Keratinocyte (primary cell): Measurements from ENCODE around the gene KCNQ4. TPM values are rescaled to one million over a fixed set of nuclear protein-coding genes. Genes with fewer than 3 reads are reported as not detected.
A peak's percentile ranks its signal among the peaks of the same experiment; 100 is the strongest.

Experiments used
- DNase-seq: peaks from one replicate; pipeline ENCODE4 v3.0.0-alpha.2; 2011; ENCODE audit warnings: low read depth, missing footprints, low spot score
- FAIRE-seq: peaks from 2 replicates; lab custom pipeline; 2011; peaks lifted over from hg19 to GRCh38; lab: Jason Lieb, UNC
- H2AFZ ChIP-seq: 2 replicates; pipeline ENCODE4 v1.6.0; 2012; ENCODE audit warnings: low read length, control low read depth, inconsistent platforms; ENCODE audit not compliant: control insufficient read depth
- H3K27ac ChIP-seq: 2 replicates; pipeline ENCODE4 v1.5.1; 2011; ENCODE audit warnings: low read length; ENCODE audit not compliant: control insufficient read depth, insufficient read depth
- H3K27me3 ChIP-seq: 3 replicates; pipeline ENCODE4 v1.6.0; 2011; ENCODE audit warnings: low read length; ENCODE audit not compliant: control insufficient read depth, insufficient read depth; ENCODE audit errors: extremely low read depth
- H3K36me3 ChIP-seq, 2 experiments: 2 replicates in 1 of 2; 3 replicates in 1 of 2; pipeline ENCODE4 v1.5.1; 2011; ENCODE audit warnings: low read length in 2 of 2, mild to moderate bottlenecking in 1 of 2; ENCODE audit not compliant: control insufficient read depth in 2 of 2, insufficient read depth in 2 of 2; ENCODE audit errors: extremely low read depth in 1 of 2
- H3K4me1 ChIP-seq: 3 replicates; pipeline ENCODE4 v1.5.1; 2011; ENCODE audit warnings: low read length; ENCODE audit not compliant: control insufficient read depth, insufficient read depth; ENCODE audit errors: extremely low read depth
- H3K4me2 ChIP-seq: 3 replicates; pipeline ENCODE4 v1.6.0; 2011; ENCODE audit warnings: low read depth, low read length; ENCODE audit not compliant: control insufficient read depth, insufficient read depth; ENCODE audit errors: extremely low read depth
- H3K4me3 ChIP-seq, 3 experiments: fragments of 200-600 bp in 1 of 3; sonication (generic) in 1 of 3; 2 replicates in 2 of 3; 3 replicates in 1 of 3; pipeline ENCODE4 v1.5.1; 2011 to 2016; ENCODE audit warnings: low read length in 3 of 3, mild to moderate bottlenecking in 3 of 3, control low read depth in 2 of 3, inconsistent platforms in 1 of 3, low read depth in 1 of 3, mixed read lengths in 1 of 3, mixed run types in 1 of 3, moderate library complexity in 1 of 3; ENCODE audit not compliant: control insufficient read depth in 2 of 3, insufficient read depth in 2 of 3; ENCODE audit errors: extremely low read depth in 1 of 3
- H3K79me2 ChIP-seq: 2 replicates; pipeline ENCODE4 v1.6.0; 2012; ENCODE audit warnings: low read length; ENCODE audit not compliant: control insufficient read depth, insufficient read depth
- H3K9ac ChIP-seq: 3 replicates; pipeline ENCODE4 v1.6.0; 2011; ENCODE audit warnings: low read length; ENCODE audit not compliant: control insufficient read depth, insufficient read depth; ENCODE audit errors: extremely low read depth
- H3K9me1 ChIP-seq: 3 replicates; pipeline ENCODE4 v1.6.0; 2011; ENCODE audit warnings: low read length; ENCODE audit not compliant: control insufficient read depth, insufficient read depth; ENCODE audit errors: extremely low read depth
- H3K9me3 ChIP-seq: 2 replicates; pipeline ENCODE4 v1.5.1; 2012; ENCODE audit warnings: low read depth, low read length; ENCODE audit not compliant: control insufficient read depth
- H4K20me1 ChIP-seq: 3 replicates; pipeline ENCODE4 v1.6.0; 2011; ENCODE audit warnings: low read length; ENCODE audit not compliant: control insufficient read depth, insufficient read depth; ENCODE audit errors: extremely low read depth
- EZH2 ChIP-seq: IDR thresholded peaks from one replicate; pipeline ENCODE4 v1.6.1; 2012; ENCODE audit warnings: inconsistent platforms, mild to moderate bottlenecking, low read length, moderate library complexity
- dilution Hi-C: fragments of 300-500 bp; cut with MboI; formaldehyde crosslinking; loops from one replicate; pipeline ENCODE4 v1.7.0; 2020; ENCODE audit warnings: low sequenced_read_pairs; ENCODE audit not compliant: extremely low pct_ligation_motif_present
- polyA plus RNA-seq, 5 experiments: library from polyadenylated mRNA; depleted of rRNA in 3 of 5; stranded (reverse) in 3 of 5; stranded (forward) in 1 of 5; unstranded in 1 of 5; fragments of >200 nt; gene quantifications; 1 replicate in 1 of 5; 2 replicates in 3 of 5; 3 replicates in 1 of 5; pipeline versions ENCODE4 v1.2.1 to v1.2.3, GENCODE V29; 2011 to 2012; ENCODE audit warnings: missing spikeins in 2 of 5, low read depth in 1 of 5, low replicate concordance in 1 of 5
- TF ChIP-seq, protein P1 (sequence below), 3 experiments: IDR thresholded peaks in 1 of 3; conservative IDR thresholded peaks in 1 of 3; optimal IDR thresholded peaks in 1 of 3; 2 replicates in 2 of 3; 3 replicates in 1 of 3; pipeline versions ENCODE3 to v1.5.1; 2011; ENCODE audit warnings: low read length in 3 of 3, mild to moderate bottlenecking in 3 of 3, moderate library complexity in 2 of 3, control low read depth in 1 of 3, inconsistent platforms in 1 of 3; ENCODE audit not compliant: insufficient read depth in 2 of 3; ENCODE audit errors: extremely low read depth in 1 of 3

KCNQ4 gene
- polyA plus RNA-seq, 1 donor (not counting 4 experiments of a cell fraction or from before 2014, with no cell fraction given), result not detected

- Histone ChIP-seq H2AFZ (no peak overlapping the region), H3K9me1 (no peaks in the 10 kb centered on the region), H4K20me1 (no peaks in the 10 kb centered on the region), H3K79me2 (peaks cover 8% of the 10 kb centered on the region), H3K9ac (no peak overlapping the region), H3K27me3 (no peaks in the 10 kb centered on the region), H3K4me3 (no peak overlapping the region), H3K4me2 (no peak overlapping the region), H3K27ac (no peak overlapping the region), H3K36me3 (peaks cover 12 to 22% of the 10 kb centered on the region in 2 experiments), H3K4me1 (peaks cover 4% of the 10 kb centered on the region), H3K9me3 (no peaks in the 10 kb centered on the region)
- DNase-seq (no peak), FAIRE-seq (no peak)
- dilution Hi-C loops, result no loop called here
- TF ChIP-seq EZH2, result no peak
- TF ChIP-seq, protein P1, sequence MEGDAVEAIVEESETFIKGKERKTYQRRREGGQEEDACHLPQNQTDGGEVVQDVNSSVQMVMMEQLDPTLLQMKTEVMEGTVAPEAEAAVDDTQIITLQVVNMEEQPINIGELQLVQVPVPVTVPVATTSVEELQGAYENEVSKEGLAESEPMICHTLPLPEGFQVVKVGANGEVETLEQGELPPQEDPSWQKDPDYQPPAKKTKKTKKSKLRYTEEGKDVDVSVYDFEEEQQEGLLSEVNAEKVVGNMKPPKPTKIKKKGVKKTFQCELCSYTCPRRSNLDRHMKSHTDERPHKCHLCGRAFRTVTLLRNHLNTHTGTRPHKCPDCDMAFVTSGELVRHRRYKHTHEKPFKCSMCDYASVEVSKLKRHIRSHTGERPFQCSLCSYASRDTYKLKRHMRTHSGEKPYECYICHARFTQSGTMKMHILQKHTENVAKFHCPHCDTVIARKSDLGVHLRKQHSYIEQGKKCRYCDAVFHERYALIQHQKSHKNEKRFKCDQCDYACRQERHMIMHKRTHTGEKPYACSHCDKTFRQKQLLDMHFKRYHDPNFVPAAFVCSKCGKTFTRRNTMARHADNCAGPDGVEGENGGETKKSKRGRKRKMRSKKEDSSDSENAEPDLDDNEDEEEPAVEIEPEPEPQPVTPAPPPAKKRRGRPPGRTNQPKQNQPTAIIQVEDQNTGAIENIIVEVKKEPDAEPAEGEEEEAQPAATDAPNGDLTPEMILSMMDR (optimal IDR thresholded peaks at IDR 0.05 in 1 of 3, IDR thresholded peaks at IDR 0.05 in 1 of 3, conservative IDR thresholded peaks at IDR 0.05 in 1 of 3; ENCODE audit: extremely low read depth in 1 of 3, insufficient read depth in 2 of 3, low read length in 3 of 3), result no peak
These were observed 42.4 kb upstream of the KCNQ4 start for GRCh38 chr1:40740997-40741736.

DNA sequence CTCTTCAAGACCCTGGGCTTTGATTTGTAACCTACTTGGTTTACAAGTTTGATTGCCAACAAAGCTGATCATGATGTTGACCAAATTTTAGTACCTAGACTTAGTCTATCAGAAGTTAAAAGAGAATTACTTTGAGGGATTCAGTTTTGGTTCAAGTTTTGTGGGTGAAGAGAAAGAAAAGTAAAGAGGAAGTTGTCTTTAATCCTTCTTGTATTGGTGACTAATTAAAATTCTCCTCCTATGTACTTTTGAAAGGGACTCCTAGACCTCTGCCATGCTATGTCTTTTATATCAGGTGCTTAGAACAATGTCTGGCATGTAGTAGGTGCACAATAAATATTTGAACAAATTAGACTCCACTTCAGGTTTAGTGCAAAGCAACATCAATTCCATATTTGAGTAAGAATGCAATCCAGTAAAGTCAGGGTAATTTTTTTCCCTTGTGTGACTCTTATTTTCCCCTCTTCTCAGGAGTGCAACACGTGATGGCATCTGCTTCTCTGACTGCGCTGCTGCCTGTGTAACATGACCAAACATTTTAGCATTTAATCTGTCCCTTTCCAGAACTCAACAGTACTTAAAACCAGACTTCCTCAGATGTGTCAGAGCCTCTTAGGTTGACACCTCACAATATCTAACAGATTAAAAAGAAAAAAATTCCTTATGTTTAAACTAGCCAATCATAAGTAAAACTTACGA, 41.1 kb upstream of the KCNQ4 start:
- no peak overlapping the region for H3K4me3 ChIP-seq
- DNase-seq (no peak), FAIRE-seq (peak; percentile 39)
- no peaks in the 10 kb centered on the region for H4K20me1 ChIP-seq
- H3K4me2 ChIP-seq, result no peak overlapping the region
- no peaks in the 10 kb centered on the region for H3K27me3 ChIP-seq
- no peak overlapping the region for H3K27ac ChIP-seq
- H3K79me2 ChIP-seq, result peaks cover 6% of the 10 kb centered on the region
- no peak overlapping the region for H3K9ac ChIP-seq
- no peak for TF ChIP-seq EZH2
- TF ChIP-seq, protein P1 (optimal IDR thresholded peaks at IDR 0.05 in 1 of 3, IDR thresholded peaks at IDR 0.05 in 1 of 3, conservative IDR thresholded peaks at IDR 0.05 in 1 of 3; ENCODE audit: extremely low read depth in 1 of 3, insufficient read depth in 2 of 3, low read length in 3 of 3), result no peak
- no peaks in the 10 kb centered on the region for H3K9me3 ChIP-seq
- no peaks in the 10 kb centered on the region for H3K4me1 ChIP-seq
- H2AFZ ChIP-seq, result no peak overlapping the region
- no peaks in the 10 kb centered on the region for H3K9me1 ChIP-seq
- dilution Hi-C loops, result no loop called here
- H3K36me3 ChIP-seq, result peaks cover 12 to 22% of the 10 kb centered on the region in 2 experiments
